ENCODE results near the gene SLC9A1. TPM values are rescaled to one million over a fixed set of nuclear protein-coding genes. Genes with fewer than 3 reads are reported as not detected.

The SLC9A1 gene
- total RNA-seq, 1 experiment from 2014 or later = 21.7 TPM

- TF ChIP-seq ZBTB33 (IDR thresholded peaks at IDR 0.05; ENCODE audit: extremely low read depth, insufficient replicate concordance, low read length) = no peak
- no peak for TF ChIP-seq TCF7L2 (IDR thresholded peaks at IDR 0.05; ENCODE audit: borderline replicate concordance, extremely low read depth, insufficient read depth, insufficient read length)
- no peak for TF ChIP-seq ZNF274 (IDR thresholded peaks at IDR 0.05; ENCODE audit: low read depth, low read length)
Measured at GRCh38 chr1:27111626-27112573, 43.0 kb downstream of the SLC9A1 start (continued).

GRCh38 chr1:27109103-27109822 is 45.7 kb downstream of the SLC9A1 start:
- no peak overlapping the region for H2AFZ ChIP-seq (ENCODE audit: low read depth, low read length, poor library complexity, severe bottlenecking)
- no peak overlapping the region for H3K27ac ChIP-seq (ENCODE audit: low read depth, low read length)
- no peaks in the 10 kb centered on the region for H3K79me2 ChIP-seq (ENCODE audit: insufficient read depth, low read length)
- ChIA-PET CTCF (interaction anchor here (0.7 to 1.4 kb wide), 6 partner anchors 8 to 213 kb away, joined by 3 to 5 read pairs (median 3); partner anchors contain the start of gene SLC9A1), POLR2A (interaction anchor here (1.3 kb wide), 1 partner anchor 46 kb away, joined by 4 read pairs; the partner anchor contains the start of gene SLC9A1), RAD21 (ENCODE audit: low non-redundant PET in 1 of 2, low total read pairs in 2 of 2, uncharacterized antibody in 2 of 2, unreplicated experiment in 2 of 2) (interaction anchor here in 1 of 2 experiments (0.6 kb wide), 1 partner anchor 43 kb away, joined by 3 read pairs; no protein-coding TSS in a partner anchor)
- no peaks in the 10 kb centered on the region for H3K9me3 ChIP-seq (ENCODE audit: control insufficient read depth in 1 of 2, insufficient read depth in 1 of 2, low read depth in 1 of 2, low read length in 2 of 2)
- H3K4me3 ChIP-seq (replicated peaks in 1 of 2; ENCODE audit: low read depth in 1 of 2, low read length in 2 of 2) = no peak overlapping the region
- peak; percentile 38 for DNase-seq (ENCODE audit: low read depth, low spot score)
- TF ChIP-seq SIN3A (IDR thresholded peaks at IDR 0.05; ENCODE audit: low read depth) (no peak), RAD21 (IDR thresholded peaks at IDR 0.05; ENCODE audit: low read depth) (peak; percentile 63), CEBPB (IDR thresholded peaks at IDR 0.05; ENCODE audit: low read depth) (no peak), CTCF (IDR thresholded peaks at IDR 0.05 in 2 of 3, conservative IDR thresholded peaks at IDR 0.05 in 1 of 3; ENCODE audit: borderline replicate concordance in 1 of 3, insufficient read depth in 1 of 3, low read depth in 2 of 3, low read length in 2 of 3) (peak; percentile 57 to 72 (median 67); a peak in 5 of 6 replicates)
- H3K4me1 ChIP-seq (ENCODE audit: control insufficient read depth in 1 of 2, insufficient read depth in 2 of 2, low read length in 2 of 2) = peaks cover 17 to 44% of the 10 kb centered on the region in 2 experiments
- ATAC-seq = peak; percentile 51
- no peak overlapping the region for H3K4me2 ChIP-seq (ENCODE audit: low read length)
- H3K27me3 ChIP-seq (ENCODE audit: insufficient read depth, low read length) = no peaks in the 10 kb centered on the region
- no peaks in the 10 kb centered on the region for H4K20me1 ChIP-seq (ENCODE audit: insufficient read depth)
- no TSS peak for BruUV-seq (replicated peaks)
- no peak overlapping the region for H3K9ac ChIP-seq (ENCODE audit: low read length)
- no peaks in the 10 kb centered on the region for H3K36me3 ChIP-seq (ENCODE audit: control insufficient read depth in 1 of 2, insufficient read depth in 2 of 2, low read length in 2 of 2)
- H3K9me2 ChIP-seq (ENCODE audit: insufficient read depth) = no peaks in the 10 kb centered on the region
- intact Hi-C loops (cut with micrococcal nuclease) = no loop called here
